Measurements from ENCODE around the gene TCEANC2.
"Not testable (repeated sequence)": the region's sequence is repeated elsewhere in the genome, so short reads cannot be mapped to it uniquely, and the experiment has no call there.

GRCh38 chr1:54019562-54020176 lies 33.7 kb upstream of the TCEANC2 start:
- not testable (repeated sequence) for TF ChIP-seq CTCF (conservative IDR thresholded peaks at IDR 0.05 in 1 of 2, IDR thresholded peaks at IDR 0.05 in 1 of 2; ENCODE audit: low read depth in 1 of 2, low read length in 2 of 2); EZH2 (IDR thresholded peaks at IDR 0.05; ENCODE audit: low read length, missing control alignments)

All from fibroblast of lung (primary cell).